GM12801 (cell line): ENCODE data around the gene SEMA5B.

ENCODE experiments used
- CTCF ChIP-seq: IDR thresholded peaks from one replicate; pipeline ENCODE4 v1.5.1; 2011; ENCODE audit warnings: control low read depth; ENCODE audit not compliant: insufficient read length; ENCODE audit errors: extremely low read depth

Gene SEMA5B

GRCh38 chr3:123054109-123054778, 26.7 kb upstream of the SEMA5B start:
- TF ChIP-seq CTCF = no peak

DNA sequence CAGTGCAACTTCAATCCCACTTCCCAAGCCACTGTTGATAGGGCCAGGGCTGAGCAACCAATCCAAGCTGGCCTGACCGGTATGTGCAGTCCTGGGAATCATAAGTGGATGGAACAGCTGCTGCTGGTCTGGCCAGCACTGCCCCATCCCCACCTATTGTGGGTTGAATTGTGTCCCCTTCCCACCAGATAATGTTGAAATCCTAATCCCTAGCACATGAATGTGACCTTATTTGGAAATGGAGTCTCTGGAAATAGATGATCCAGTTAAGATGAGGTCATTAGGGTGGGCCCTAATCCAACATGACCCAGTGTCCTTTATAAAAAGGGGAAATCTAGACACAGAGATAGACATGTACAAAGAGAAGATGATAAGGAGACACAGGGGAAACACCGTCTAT, 25.5 kb upstream of the SEMA5B start:
- no peak for TF ChIP-seq CTCF

DNA sequence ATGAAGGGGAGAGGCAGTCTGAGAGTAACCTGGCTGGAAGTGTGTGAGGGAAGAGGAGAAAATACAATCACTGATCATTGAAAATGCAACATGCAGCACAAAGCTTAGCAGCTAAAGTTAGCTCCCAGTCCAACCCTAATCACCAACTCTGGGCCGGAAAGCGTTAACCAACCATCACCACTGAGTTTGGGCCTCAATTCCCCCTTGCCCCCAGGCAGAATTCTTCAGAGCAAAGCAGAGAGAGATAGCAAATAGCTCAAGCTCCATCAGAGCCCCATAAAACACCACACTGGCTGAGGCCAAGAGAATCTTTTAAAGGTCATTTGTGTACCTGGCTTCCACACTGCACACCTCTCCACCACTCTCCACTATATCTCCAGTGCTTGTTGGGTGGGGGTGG, 23.1 kb upstream of the SEMA5B start:
- no peak for TF ChIP-seq CTCF

GRCh38 chr3:123048480-123049237, 21.1 kb upstream of the SEMA5B start:
- no peak for TF ChIP-seq CTCF

- TF ChIP-seq CTCF = no peak
Observed at GRCh38 chr3:123047062-123047319, 19.4 kb upstream of the SEMA5B start.

DNA sequence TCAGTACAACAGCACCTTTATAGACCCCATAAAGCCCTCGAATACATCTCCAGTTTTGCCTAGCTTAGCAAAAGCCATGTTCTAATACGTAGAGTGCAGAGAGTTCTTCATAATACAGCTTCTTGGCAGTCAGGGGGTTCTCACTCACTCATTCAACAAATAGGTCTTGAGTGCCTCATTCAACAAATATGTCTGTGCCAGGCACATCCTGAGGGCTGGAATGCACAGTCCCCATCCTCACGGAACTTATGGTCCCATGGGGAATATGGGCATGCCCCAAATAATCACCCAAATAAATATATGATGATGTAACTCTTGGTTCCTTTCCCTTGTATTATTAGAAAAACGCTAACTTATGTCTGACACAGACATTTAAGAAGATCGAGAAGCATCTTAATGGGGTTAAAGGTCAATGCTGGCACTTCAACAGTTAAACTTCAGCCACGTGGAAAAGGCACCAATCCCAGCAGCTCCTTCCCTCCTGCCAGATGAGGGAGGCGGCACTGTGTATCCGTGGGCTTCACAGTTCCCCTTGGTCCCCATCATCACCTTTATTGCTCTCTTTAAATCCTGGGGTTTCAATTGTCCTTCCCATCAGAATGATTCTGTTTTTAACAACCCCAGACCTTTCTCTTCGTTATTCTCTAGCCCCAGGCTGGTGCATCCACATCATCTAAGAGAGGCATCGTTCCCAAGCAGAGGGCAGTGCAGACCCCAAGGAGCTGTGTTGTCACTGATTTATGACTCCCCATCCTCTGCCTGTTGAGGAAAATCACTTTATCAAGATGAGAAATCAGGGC, 18.9 kb upstream of the SEMA5B start:
- TF ChIP-seq CTCF = no peak

GRCh38 chr3:123044981-123045763, 17.6 kb upstream of the SEMA5B start:
- TF ChIP-seq CTCF = no peak
